Measurements from ENCODE around the gene SEC24A.
"Not testable (repeated sequence)": the region's sequence is repeated elsewhere in the genome, so short reads cannot be mapped to it uniquely, and the experiment has no call there.

SEC24A gene

GRCh38 chr5:134651531-134651930, 2.9 kb downstream of the SEC24A start:
- DNase-seq, result no peak

- no peak for DNase-seq
These were observed 8.1 kb downstream of the SEC24A start for GRCh38 chr5:134656690-134657089.

- no peak for DNase-seq
These were observed 10.9 kb downstream of the SEC24A start for GRCh38 chr5:134659456-134659855.

- no peak for DNase-seq
These were observed 11.3 kb downstream of the SEC24A start for GRCh38 chr5:134659922-134660321.

- no peak for DNase-seq
These were observed 14.4 kb downstream of the SEC24A start for GRCh38 chr5:134662971-134663370.

GRCh38 chr5:134664448-134664847, 15.9 kb downstream of the SEC24A start:
- DNase-seq, result no peak

- DNase-seq, result not testable (repeated sequence)
These were observed 25.0 kb downstream of the SEC24A start for GRCh38 chr5:134673546-134673945.

- DNase-seq, result not testable (repeated sequence)
These were observed 28.8 kb downstream of the SEC24A start for GRCh38 chr5:134677357-134677756.

- DNase-seq, result not testable (repeated sequence)
These were observed 41.6 kb downstream of the SEC24A start for GRCh38 chr5:134690144-134690543.

- DNase-seq, result no peak
These were observed 44.1 kb downstream of the SEC24A start for GRCh38 chr5:134692722-134693121.

- no peak for DNase-seq
These were observed 59.7 kb downstream of the SEC24A start for GRCh38 chr5:134708301-134708700.

GRCh38 chr5:134714120-134714519, 65.5 kb downstream of the SEC24A start:
- no peak for DNase-seq

GRCh38 chr5:134714541-134714940, 66.0 kb downstream of the SEC24A start:
- no peak for DNase-seq

GRCh38 chr5:134715466-134715865, 66.9 kb downstream of the SEC24A start:
- DNase-seq, result not testable (repeated sequence)

- DNase-seq, result no peak
These were observed 76.3 kb downstream of the SEC24A start for GRCh38 chr5:134724872-134725271.

GRCh38 chr5:134732819-134733218, 84.2 kb downstream of the SEC24A start:
- DNase-seq, result no peak

GRCh38 chr5:134735243-134735642, 86.7 kb downstream of the SEC24A start:
- DNase-seq, result no peak

GRCh38 chr5:134736173-134736812, 87.7 kb downstream of the SEC24A start:
- no peak for DNase-seq

GRCh38 chr5:134738133-134738962, 89.8 kb downstream of the SEC24A start, which contains the start of gene CAMLG:
Gene CAMLG, plus strand, starts transcription at chr5:134738548. Its CDS starts 73 bp downstream, at chr5:134738621.
- peak; percentile 98 for DNase-seq

- peak; percentile 37 for DNase-seq
These were observed 90.5 kb downstream of the SEC24A start for GRCh38 chr5:134738963-134739661.

GRCh38 chr5:134741052-134741451, 92.5 kb downstream of the SEC24A start:
- no peak for DNase-seq

- DNase-seq, result no peak
These were observed 93.5 kb downstream of the SEC24A start for GRCh38 chr5:134742134-134742533.

- no peak for DNase-seq
These were observed 100.8 kb downstream of the SEC24A start for GRCh38 chr5:134749415-134749814.

GRCh38 chr5:134758176-134758503, 109.6 kb downstream of the SEC24A start:
- no peak for DNase-seq

All from activated naive CD4-positive, alpha-beta T cell treated with Interleukin-2 at 50 U/mL for 16 hours (primary cell).